NK-92 treated with Interleukin-12 subunit alpha and Interleukin-12 subunit beta, amount 100 ng/mL, for 24 hours (cell line): ENCODE results near the gene ZCCHC4.

ENCODE experiments used
- DNase-seq: peaks from one replicate; lab custom pipeline; 2025; lab: John Stamatoyannopoulos, UW

ZCCHC4 gene

GRCh38 chr4:25377572-25378436 lies 65.2 kb downstream of the ZCCHC4 start:
- DNase-seq, result no peak

GRCh38 chr4:25378437-25378743 lies 65.8 kb downstream of the ZCCHC4 start:
- no peak for DNase-seq

DNA sequence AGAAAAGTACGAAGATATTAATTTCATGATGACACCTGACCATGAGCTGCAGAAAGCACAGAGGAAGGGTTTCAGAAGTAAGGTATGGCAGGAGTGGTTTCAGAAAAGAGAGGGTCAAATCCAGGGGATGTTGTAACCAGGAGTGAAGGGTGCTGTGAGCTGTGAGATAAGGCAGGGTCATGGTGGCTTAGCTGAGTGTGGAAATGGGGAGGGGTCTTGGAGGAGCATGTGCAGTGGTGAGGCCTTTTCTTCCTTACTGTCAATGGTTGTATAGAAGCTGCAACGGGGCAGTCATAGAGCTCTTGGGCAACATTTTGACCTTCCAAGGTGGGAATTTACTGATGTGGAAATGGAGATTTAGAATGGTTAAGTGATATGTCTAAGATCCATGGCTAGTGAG lies 67.0 kb downstream of the ZCCHC4 start:
- DNase-seq, result no peak

- no peak for DNase-seq
Measured at GRCh38 chr4:25383647-25384046, 71.1 kb downstream of the ZCCHC4 start.

DNA sequence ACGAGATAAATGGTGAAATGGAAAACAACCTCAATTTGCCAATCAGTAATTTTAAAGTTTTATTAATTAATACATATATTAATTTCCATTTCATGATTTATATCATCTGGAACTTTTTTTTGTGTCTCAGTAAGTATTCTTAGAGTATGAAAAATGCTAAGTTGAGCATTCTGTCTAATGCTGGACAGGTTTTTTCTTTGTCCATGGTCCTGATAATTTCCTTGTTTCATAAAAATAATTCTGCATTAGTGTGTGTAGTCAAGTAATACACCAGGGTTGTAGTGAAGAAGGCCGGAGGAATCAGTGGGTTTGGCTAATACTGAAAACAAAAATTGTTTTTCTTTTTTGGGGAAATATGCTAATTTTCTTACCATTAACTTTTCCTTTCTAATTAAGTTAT lies 74.4 kb downstream of the ZCCHC4 start:
- DNase-seq, result no peak

- DNase-seq, result no peak
Measured at GRCh38 chr4:25397305-25397704, 84.7 kb downstream of the ZCCHC4 start.

GRCh38 chr4:25399510-25399909 lies 86.9 kb downstream of the ZCCHC4 start:
- no peak for DNase-seq

DNA sequence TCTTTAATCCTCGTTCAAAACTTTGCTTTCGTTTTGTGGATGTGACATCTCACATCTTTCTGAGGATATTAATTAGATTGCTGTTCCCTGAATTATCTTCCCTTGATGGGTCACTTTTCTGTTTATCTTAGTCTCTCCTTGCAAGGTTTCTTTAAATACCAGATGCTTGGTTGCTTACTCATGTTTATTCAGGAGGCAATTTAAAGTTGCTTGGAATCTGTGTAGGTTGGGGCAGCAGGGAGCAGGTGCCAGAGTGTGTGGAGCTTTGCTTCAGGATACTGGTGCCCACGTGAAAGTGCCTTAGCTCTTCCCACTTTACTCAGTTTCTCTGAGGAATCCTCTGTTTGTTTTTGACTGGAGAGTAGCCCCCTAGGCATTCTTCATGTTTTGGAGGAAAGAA lies 88.5 kb downstream of the ZCCHC4 start:
- no peak for DNase-seq

DNA sequence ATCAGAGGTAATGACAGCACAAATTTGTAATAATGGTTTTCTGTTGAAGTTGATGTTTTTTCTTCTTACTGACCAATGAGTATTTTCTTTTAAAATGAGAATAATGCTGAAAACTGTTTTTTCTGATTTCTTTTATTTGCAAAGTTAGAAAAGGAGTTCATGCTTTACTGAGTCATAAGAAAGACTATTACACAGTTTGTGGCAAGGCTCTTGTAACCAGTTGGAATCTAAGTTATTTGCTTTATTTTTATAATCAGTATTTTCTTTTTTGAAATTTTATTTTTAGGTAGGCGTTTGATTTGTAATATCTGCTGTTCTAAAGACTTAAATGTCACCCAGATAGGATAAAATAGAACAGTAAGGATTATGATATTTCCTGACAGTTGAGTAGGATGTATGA lies 89.9 kb downstream of the ZCCHC4 start:
- no peak for DNase-seq

- DNase-seq, result no peak
Measured at GRCh38 chr4:25403699-25404098, 91.1 kb downstream of the ZCCHC4 start.

DNA sequence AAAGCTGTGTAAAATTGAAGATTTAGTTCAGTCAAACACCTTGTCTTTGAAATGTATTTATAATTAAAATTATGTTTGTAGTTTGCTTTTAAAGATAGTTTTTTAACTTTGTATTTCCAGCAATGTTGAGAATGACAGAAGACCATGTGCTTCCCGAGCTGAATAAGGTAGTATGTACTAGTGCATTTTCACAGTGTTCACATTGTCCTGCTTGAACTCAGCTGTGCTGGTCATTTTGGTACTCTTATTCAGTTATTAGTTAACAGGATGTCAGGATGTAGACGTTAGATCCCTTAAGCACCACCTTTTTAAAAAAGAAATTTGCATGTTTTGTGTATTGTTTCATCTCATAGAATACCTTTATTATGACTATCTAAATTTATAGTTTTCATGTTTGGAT lies 92.9 kb downstream of the ZCCHC4 start:
- DNase-seq, result no peak

DNA sequence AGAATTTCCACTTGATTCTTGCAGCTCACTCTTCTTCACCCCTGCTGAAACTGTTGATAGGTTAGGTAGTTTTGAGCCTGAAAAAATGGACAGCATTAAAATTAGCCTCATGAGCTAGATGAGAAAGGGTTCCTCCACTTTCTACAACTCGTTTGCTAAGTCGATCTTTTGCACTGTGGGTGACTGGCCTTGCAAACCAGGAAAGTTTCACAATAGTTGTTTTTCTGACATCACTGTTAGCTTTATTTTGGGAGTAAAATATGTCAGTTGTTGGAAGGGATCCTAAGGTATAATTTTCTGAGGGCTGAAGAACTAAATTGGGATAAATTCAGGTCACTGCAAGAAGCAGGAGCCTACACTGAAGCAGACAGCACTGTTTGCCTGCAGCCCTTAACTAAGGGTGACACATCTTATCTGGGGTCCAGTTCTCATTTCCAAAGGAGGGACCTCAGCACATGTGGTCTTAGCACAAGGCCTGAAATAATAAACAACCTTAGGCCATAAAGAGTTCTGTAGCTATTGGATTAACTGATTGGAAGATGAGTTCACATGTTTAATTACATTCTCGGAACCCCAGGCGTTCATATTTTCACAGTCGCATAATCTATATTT lies 93.6 kb downstream of the ZCCHC4 start:
- DNase-seq, result no peak

DNA sequence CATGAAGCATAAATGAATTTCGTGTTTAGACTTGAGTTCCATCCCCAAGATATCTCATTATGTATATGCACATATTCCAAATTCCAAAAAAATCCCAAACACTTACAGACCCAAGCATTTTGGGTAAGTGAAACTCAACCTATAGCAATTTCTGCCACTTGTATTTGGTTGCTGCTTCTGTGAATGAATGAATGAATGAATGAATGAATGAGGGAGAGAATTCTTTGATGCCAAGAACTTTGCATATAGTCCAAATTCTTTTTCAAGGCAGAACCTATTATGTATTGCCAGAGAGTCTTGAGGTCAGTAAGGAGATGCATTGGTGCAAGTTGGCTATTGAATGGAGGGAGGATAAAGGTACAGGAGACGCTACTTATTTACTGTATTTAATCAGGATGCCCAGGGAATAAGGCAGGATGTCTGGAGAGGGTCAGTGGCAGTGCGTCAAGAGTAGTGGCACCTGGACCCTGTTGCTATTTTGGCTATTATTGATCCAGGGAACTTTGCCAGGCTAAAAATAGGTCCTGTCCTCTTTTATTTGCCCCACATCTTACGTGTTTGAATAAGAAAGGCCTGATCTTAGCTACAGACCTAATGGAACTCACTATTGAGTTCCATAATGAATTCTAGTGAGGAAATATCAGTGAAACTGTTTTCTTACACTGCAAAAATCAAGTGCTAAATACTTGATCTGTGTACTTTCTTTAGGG lies 98.4 kb downstream of the ZCCHC4 start:
- DNase-seq, result no peak

GRCh38 chr4:25413261-25413660 lies 100.7 kb downstream of the ZCCHC4 start:
- no peak for DNase-seq

- no peak for DNase-seq
Measured at GRCh38 chr4:25417014-25417413, 104.4 kb downstream of the ZCCHC4 start.
